NOMO-1 (cell line): ENCODE results near the gene RABAC1.
"Not testable (repeated sequence)": the region's sequence is repeated elsewhere in the genome, so short reads cannot be mapped to it uniquely, and the experiment has no call there.

Experiments
- DNase-seq, 2 experiments: peaks; one replicate each; lab custom pipeline; 2025; ENCODE audit not compliant: unreplicated experiment in 2 of 2; lab: John Stamatoyannopoulos, UW

Gene RABAC1

GRCh38 chr19:41959056-41960053 lies at the start of gene RABAC1:
Gene RABAC1, minus strand, starts transcription at chr19:41959321. Its CDS starts 29 bp downstream, at chr19:41959292.
- peak; percentile 89 to 90 for DNase-seq

- DNase-seq, result no peak
Measured at GRCh38 chr19:42006569-42006968, 47.4 kb upstream of the RABAC1 start.

GRCh38 chr19:42005504-42005903 lies 46.4 kb upstream of the RABAC1 start:
- DNase-seq, result no peak

- DNase-seq, result no peak
Measured at GRCh38 chr19:42003506-42004294, 44.6 kb upstream of the RABAC1 start.

GRCh38 chr19:41999878-42000208 lies 40.7 kb upstream of the RABAC1 start:
- no peak for DNase-seq

GRCh38 chr19:41999071-41999877 lies 40.2 kb upstream of the RABAC1 start:
- no peak for DNase-seq

- DNase-seq, result no peak
Measured at GRCh38 chr19:41998246-41999020, 39.3 kb upstream of the RABAC1 start.

- no peak for DNase-seq
Measured at GRCh38 chr19:41997851-41998229, 38.7 kb upstream of the RABAC1 start.

GRCh38 chr19:41997121-41997850 lies 38.2 kb upstream of the RABAC1 start:
- DNase-seq, result peak; percentile 20 to 47

GRCh38 chr19:41995959-41996797 lies 37.1 kb upstream of the RABAC1 start:
- DNase-seq, result no peak

- DNase-seq, result no peak
Measured at GRCh38 chr19:41994994-41995958, 36.2 kb upstream of the RABAC1 start.

- DNase-seq, result no peak
Measured at GRCh38 chr19:41994521-41994971, 35.4 kb upstream of the RABAC1 start.

- peak; percentile 57 to 76 for DNase-seq
Measured at GRCh38 chr19:41993612-41994483, 34.7 kb upstream of the RABAC1 start, which contains the start of gene ATP1A3. Gene ATP1A3, minus strand, starts transcription at chr19:41994230. Its CDS starts 154 bp downstream, at chr19:41994076.

- not testable (repeated sequence) for DNase-seq
Measured at GRCh38 chr19:41991925-41992569, 32.9 kb upstream of the RABAC1 start.

- DNase-seq, result no peak
Measured at GRCh38 chr19:41991025-41991424, 31.9 kb upstream of the RABAC1 start.

GRCh38 chr19:41990615-41991014 lies 31.5 kb upstream of the RABAC1 start:
- no peak for DNase-seq
